Smooth muscle cell (in vitro differentiated cells): Measurements from ENCODE around the gene ADAMTSL1. TPM values are rescaled to one million over a fixed set of nuclear protein-coding genes. Genes with fewer than 3 reads are reported as not detected.

Source experiments
- DNase-seq: peaks from one replicate; lab custom pipeline; 2025; ENCODE audit not compliant: unreplicated experiment; lab: John Stamatoyannopoulos, UW
- H2AFZ ChIP-seq: fragments of 200-600 bp; sonication (generic); 2 replicates; pipeline ENCODE4 v1.6.0; 2016; ENCODE audit warnings: antibody characterized with exemption, low read depth, mild to moderate bottlenecking
- H3F3A ChIP-seq: fragments of 200-600 bp; sonication (generic); 2 replicates; pipeline ENCODE4 v1.6.0; 2017; ENCODE audit warnings: antibody characterized with exemption, low read depth
- H3K27ac ChIP-seq: fragments of 200-600 bp; sonication (generic); 2 replicates; pipeline ENCODE4 v1.5.1; 2016; ENCODE audit warnings: low read depth, mild to moderate bottlenecking
- H3K27me3 ChIP-seq: fragments of 200-600 bp; sonication (generic); 2 replicates; pipeline ENCODE4 v1.6.1; 2016; ENCODE audit warnings: low read depth, mild to moderate bottlenecking
- H3K36me3 ChIP-seq: fragments of 200-600 bp; sonication (generic); 2 replicates; pipeline ENCODE4 v1.5.1; 2016; ENCODE audit warnings: low read depth
- H3K4me1 ChIP-seq: fragments of 200-600 bp; sonication (generic); 2 replicates; pipeline ENCODE4 v1.5.1; 2016; ENCODE audit warnings: low read depth
- H3K4me2 ChIP-seq: fragments of 200-600 bp; sonication (generic); 2 replicates; pipeline ENCODE4 v1.6.0; 2016; ENCODE audit warnings: mild to moderate bottlenecking
- H3K4me3 ChIP-seq: fragments of 200-600 bp; sonication (generic); 2 replicates; pipeline ENCODE4 v1.5.1; 2016; ENCODE audit warnings: mild to moderate bottlenecking
- H3K79me2 ChIP-seq: fragments of 200-600 bp; sonication (generic); 2 replicates; pipeline ENCODE4 v1.6.0; 2016; ENCODE audit warnings: low read depth, mild to moderate bottlenecking
- H3K9ac ChIP-seq: fragments of 200-600 bp; sonication (generic); 2 replicates; pipeline ENCODE4 v1.6.0; 2016; ENCODE audit warnings: low read depth
- H3K9me3 ChIP-seq: fragments of 200-600 bp; sonication (generic); replicated peaks from 2 replicates; pipeline ENCODE4 v1.5.1; 2016; ENCODE audit warnings: low read depth
- H4K20me1 ChIP-seq: fragments of 200-600 bp; sonication (generic); 2 replicates; pipeline ENCODE4 v1.6.0; 2016; ENCODE audit warnings: low read depth
- CTCF ChIP-seq: fragments of 200-600 bp; sonication (generic); IDR thresholded peaks from 2 replicates; pipeline ENCODE4 v1.5.1; 2017; ENCODE audit warnings: borderline replicate concordance, mild to moderate bottlenecking, antibody characterized with exemption; ENCODE audit not compliant: insufficient read depth, poor library complexity, severe bottlenecking
- WGBS: methylation state at CpG from one replicate; pipeline ENCODE4 v1.1.7; 2016; ENCODE audit warnings: low lambda C conversion rate; 5-methylcytosine and 5-hydroxymethylcytosine counted together
- polyA plus RNA-seq: library from polyadenylated mRNA; unstranded; fragments of >200 nt; fragmentation: Nextera tagmentation; extraction: Ambion mirVana; gene quantifications from 2 replicates; pipeline ENCODE4 v1.2.1, GENCODE V29; 2016
- total RNA-seq: library from RNA; depleted of rRNA; stranded (reverse); fragments of >200 nt; gene quantifications from 2 replicates; pipeline ENCODE4 v1.2.3, GENCODE V29; 2014

The ADAMTSL1 gene
- total and polyA plus RNA-seq, 2 experiments from 2014 or later = 4.3 to 4.4 TPM

DNA sequence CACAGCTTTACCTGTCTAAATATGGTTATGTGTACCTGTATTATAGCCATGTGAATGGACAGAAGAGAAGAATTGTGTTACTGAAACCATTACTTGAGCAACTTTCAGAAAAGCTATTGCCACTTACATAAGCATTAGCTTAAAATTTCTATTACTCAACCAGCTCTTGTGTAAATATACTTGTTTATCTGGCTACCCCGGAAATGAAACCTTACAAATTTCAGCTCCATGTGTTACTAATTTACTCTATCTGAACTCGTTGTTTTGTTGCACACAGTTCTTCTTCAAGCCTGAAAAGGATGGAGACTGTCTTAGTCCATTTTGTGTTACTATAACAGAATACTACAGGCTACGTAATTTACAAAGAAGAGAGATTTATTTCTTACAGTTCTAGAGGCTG lies 22.5 kb upstream of the ADAMTSL1 start:
- WGBS = 57% methylated on average over 3 of the region's 3 CpGs

DNA sequence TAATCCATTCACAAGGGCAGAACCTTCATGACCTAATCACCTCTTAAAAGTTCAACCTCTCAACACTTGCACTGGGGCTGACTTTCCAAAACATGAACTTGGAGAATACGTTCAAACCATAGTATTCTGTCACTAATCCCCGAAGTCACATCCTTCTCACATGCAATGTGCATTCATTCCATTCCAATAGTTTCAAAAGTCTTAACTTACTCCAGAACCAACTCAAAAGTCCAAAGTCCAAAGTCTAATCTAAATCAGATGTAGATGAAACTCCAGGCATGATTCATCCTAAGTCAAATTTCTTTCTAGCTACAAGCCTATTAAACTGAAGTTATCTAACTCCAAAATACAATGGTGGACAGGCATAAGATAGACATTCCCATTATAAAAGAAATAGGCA lies 21.7 kb upstream of the ADAMTSL1 start:
- H3K9ac ChIP-seq = no peak overlapping the region
- no peaks in the 10 kb centered on the region for H3K9me3 ChIP-seq

More for the DNA sequence above, 22.5 kb upstream of the ADAMTSL1 start:
- Histone ChIP-seq H3F3A (no peaks in the 10 kb centered on the region), H3K4me1 (no peaks in the 10 kb centered on the region), H3K9ac (no peak overlapping the region), H3K4me2 (no peak overlapping the region), H4K20me1 (no peaks in the 10 kb centered on the region), H3K4me3 (no peak overlapping the region), H3K9me3 (no peaks in the 10 kb centered on the region), H3K27ac (no peak overlapping the region), H2AFZ (no peak overlapping the region), H3K36me3 (no peaks in the 10 kb centered on the region), H3K27me3 (no peaks in the 10 kb centered on the region), H3K79me2 (no peaks in the 10 kb centered on the region)
- no peak for DNase-seq
- no peak for TF ChIP-seq CTCF

GRCh38 chr9:18456624-18457237 lies 17.2 kb upstream of the ADAMTSL1 start:
- Histone ChIP-seq H3K9ac (no peak overlapping the region), H3K79me2 (no peaks in the 10 kb centered on the region), H3K4me2 (no peak overlapping the region), H3K9me3 (no peaks in the 10 kb centered on the region), H3K27ac (no peak overlapping the region), H3K36me3 (no peaks in the 10 kb centered on the region), H3F3A (no peaks in the 10 kb centered on the region), H2AFZ (no peak overlapping the region), H4K20me1 (no peaks in the 10 kb centered on the region), H3K27me3 (no peaks in the 10 kb centered on the region), H3K4me1 (no peaks in the 10 kb centered on the region), H3K4me3 (no peak overlapping the region)
- no peak for TF ChIP-seq CTCF
- WGBS = 82% methylated on average over 4 of the region's 4 CpGs
- DNase-seq = no peak

More for the DNA sequence above, 21.7 kb upstream of the ADAMTSL1 start:
- DNase-seq = no peak
- Histone ChIP-seq H4K20me1 (no peaks in the 10 kb centered on the region), H3F3A (no peaks in the 10 kb centered on the region), H3K4me2 (no peak overlapping the region), H3K79me2 (no peaks in the 10 kb centered on the region), H3K36me3 (no peaks in the 10 kb centered on the region), H3K4me3 (no peak overlapping the region), H3K4me1 (no peaks in the 10 kb centered on the region), H3K27ac (no peak overlapping the region), H2AFZ (no peak overlapping the region), H3K27me3 (no peaks in the 10 kb centered on the region)
- 88% methylated on average over 2 of the region's 2 CpGs for WGBS
- TF ChIP-seq CTCF = no peak

- Histone ChIP-seq H3K27me3 (no peaks in the 10 kb centered on the region), H3K27ac (no peak overlapping the region), H2AFZ (no peak overlapping the region), H3K9ac (no peak overlapping the region), H3K4me2 (no peak overlapping the region), H3K4me3 (no peak overlapping the region), H3K4me1 (no peaks in the 10 kb centered on the region), H3K36me3 (no peaks in the 10 kb centered on the region), H3K79me2 (no peaks in the 10 kb centered on the region), H4K20me1 (no peaks in the 10 kb centered on the region), H3F3A (no peaks in the 10 kb centered on the region), H3K9me3 (no peaks in the 10 kb centered on the region)
- WGBS = 38% methylated on average over 2 of the region's 2 CpGs
- TF ChIP-seq CTCF = no peak
- no peak for DNase-seq
Observed at GRCh38 chr9:18457510-18457909, 16.4 kb upstream of the ADAMTSL1 start.
